ENCODE results near the gene NRG3.

DNA sequence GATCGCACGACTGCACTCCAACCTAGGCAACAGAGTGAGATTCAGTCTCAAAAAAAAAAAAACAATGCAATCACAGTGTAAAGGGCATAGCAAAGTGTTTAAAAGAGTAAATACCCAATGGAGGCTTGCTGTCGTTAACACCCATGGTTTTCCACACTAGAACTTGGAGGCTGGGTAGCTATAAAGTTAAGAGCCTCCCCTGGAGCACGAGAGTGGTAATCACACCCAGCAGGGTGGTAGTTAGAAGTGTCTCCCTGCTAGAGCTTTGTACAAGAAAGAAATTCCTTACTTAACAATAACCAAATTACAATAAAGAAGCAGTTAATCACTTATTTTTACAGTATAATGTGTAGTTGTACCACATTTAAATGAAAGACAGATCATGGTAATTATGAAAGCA is 1078.9 kb downstream of the NRG3 start:
- TF ChIP-seq GABPA (IDR thresholded peaks at IDR 0.05; ENCODE audit: borderline replicate concordance, insufficient read depth, low read length) (no peak), EZH2 (IDR thresholded peaks at IDR 0.05; ENCODE audit: low read depth, low read length, severe bottlenecking) (no peak), ASH2L (IDR thresholded peaks at IDR 0.05; ENCODE audit: low read length) (no peak), FOSL1 (IDR thresholded peaks at IDR 0.05; ENCODE audit: insufficient read depth, low read depth, low read length) (no peak), POLR2AphosphoS5 (IDR thresholded peaks at IDR 0.05; ENCODE audit: low read depth, low read length) (no peak), TBP (IDR thresholded peaks at IDR 0.05; ENCODE audit: low read depth, low read length) (no peak), HDAC6 (IDR thresholded peaks at IDR 0.05; ENCODE audit: low read depth, low read length) (no peak), CREB1 (IDR thresholded peaks at IDR 0.05) (no peak), ZNF274 (IDR thresholded peaks at IDR 0.05; ENCODE audit: borderline replicate concordance, extremely low read depth, low read length) (no peak), EGR1 (IDR thresholded peaks at IDR 0.05; ENCODE audit: borderline replicate concordance, low read depth, low read length) (no peak)
- TF ChIP-seq, protein P1, sequence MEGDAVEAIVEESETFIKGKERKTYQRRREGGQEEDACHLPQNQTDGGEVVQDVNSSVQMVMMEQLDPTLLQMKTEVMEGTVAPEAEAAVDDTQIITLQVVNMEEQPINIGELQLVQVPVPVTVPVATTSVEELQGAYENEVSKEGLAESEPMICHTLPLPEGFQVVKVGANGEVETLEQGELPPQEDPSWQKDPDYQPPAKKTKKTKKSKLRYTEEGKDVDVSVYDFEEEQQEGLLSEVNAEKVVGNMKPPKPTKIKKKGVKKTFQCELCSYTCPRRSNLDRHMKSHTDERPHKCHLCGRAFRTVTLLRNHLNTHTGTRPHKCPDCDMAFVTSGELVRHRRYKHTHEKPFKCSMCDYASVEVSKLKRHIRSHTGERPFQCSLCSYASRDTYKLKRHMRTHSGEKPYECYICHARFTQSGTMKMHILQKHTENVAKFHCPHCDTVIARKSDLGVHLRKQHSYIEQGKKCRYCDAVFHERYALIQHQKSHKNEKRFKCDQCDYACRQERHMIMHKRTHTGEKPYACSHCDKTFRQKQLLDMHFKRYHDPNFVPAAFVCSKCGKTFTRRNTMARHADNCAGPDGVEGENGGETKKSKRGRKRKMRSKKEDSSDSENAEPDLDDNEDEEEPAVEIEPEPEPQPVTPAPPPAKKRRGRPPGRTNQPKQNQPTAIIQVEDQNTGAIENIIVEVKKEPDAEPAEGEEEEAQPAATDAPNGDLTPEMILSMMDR (IDR thresholded peaks at IDR 0.05; ENCODE audit: control extremely low read depth in 1 of 3, insufficient read depth in 1 of 3, low read depth in 1 of 3, low read length in 3 of 3): peak in 2 of 3 experiments; percentile 12 to 24; a peak in 2 of 4 replicates
